Lower leg skin (tissue), 3 donors: ENCODE results near the gene CAMKK2.

Experiments used
- POLR2A ChIP-seq, 2 donors: fragments of 450-650 bp; IDR thresholded peaks; one replicate each; pipeline ENCODE4 v1.6.1; 2016 to 2017; ENCODE audit warnings: antibody characterized with exemption in 2 of 2, mild to moderate bottlenecking in 1 of 2, moderate library complexity in 1 of 2
- TF ChIP-seq, protein P1 (sequence below), 3 donors: fragments of 450-650 bp; IDR thresholded peaks; one replicate each; pipeline ENCODE4 v1.5.1; 2016; ENCODE audit warnings: antibody characterized with exemption in 3 of 3, mild to moderate bottlenecking in 3 of 3, moderate library complexity in 2 of 3

DNA sequence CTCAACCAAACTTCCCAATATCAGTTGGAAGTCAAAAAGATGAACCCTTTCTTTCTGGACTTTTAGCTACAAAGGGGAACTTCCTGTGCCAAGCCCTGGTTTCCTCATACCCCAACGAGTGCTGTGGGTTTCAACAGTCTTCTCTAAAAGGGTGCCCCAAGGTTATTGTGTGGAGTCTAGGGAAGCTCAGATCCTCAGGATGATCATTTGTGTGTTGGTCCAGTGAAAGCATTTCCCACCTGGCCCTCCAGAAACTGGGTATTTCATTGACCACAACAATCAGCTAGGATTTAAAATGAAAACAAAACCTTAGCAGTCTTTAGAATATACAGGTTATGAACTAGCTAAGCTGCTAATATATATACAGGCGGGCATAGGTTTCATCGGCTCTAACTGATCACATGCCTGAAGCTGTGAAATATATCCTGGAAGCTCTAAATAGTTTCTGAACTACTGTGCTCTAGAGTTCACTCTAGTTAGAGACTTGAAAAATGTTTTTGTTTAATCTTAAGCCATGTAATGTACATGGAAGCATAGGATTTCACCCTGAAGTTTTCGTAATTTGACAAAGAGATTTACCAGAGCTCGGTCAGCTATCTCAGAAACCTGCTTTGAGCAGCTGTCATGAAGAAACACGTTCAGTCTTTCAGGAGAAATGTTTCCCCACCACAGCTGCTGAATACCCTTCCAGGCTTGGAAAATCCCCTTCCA lies 57.0 kb downstream of the CAMKK2 start:
- TF ChIP-seq, protein P1, sequence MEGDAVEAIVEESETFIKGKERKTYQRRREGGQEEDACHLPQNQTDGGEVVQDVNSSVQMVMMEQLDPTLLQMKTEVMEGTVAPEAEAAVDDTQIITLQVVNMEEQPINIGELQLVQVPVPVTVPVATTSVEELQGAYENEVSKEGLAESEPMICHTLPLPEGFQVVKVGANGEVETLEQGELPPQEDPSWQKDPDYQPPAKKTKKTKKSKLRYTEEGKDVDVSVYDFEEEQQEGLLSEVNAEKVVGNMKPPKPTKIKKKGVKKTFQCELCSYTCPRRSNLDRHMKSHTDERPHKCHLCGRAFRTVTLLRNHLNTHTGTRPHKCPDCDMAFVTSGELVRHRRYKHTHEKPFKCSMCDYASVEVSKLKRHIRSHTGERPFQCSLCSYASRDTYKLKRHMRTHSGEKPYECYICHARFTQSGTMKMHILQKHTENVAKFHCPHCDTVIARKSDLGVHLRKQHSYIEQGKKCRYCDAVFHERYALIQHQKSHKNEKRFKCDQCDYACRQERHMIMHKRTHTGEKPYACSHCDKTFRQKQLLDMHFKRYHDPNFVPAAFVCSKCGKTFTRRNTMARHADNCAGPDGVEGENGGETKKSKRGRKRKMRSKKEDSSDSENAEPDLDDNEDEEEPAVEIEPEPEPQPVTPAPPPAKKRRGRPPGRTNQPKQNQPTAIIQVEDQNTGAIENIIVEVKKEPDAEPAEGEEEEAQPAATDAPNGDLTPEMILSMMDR (IDR thresholded peaks at IDR 0.05), result no peak
- TF ChIP-seq POLR2A (IDR thresholded peaks at IDR 0.05), result no peak
